GM12892 (cell line): ENCODE data around the gene CACNA2D4.

Experiments used
- POLR2A ChIP-seq: IDR thresholded peaks from 2 replicates; pipeline ENCODE4 v1.6.1; 2011; ENCODE audit warnings: low read depth, low read length, control low read depth
- POLR2AphosphoS5 ChIP-seq: IDR thresholded peaks from 2 replicates; pipeline ENCODE4 v1.6.1; 2011; ENCODE audit warnings: low read depth, low read length, control low read depth

- TF ChIP-seq POLR2A, result no peak
- no peak for TF ChIP-seq POLR2AphosphoS5
Observed at GRCh38 chr12:1908758-1909157, 9.7 kb downstream of the CACNA2D4 start.
